HepG2 (cell line): Measurements from ENCODE around the gene INHBB. TPM values are rescaled to one million over a fixed set of nuclear protein-coding genes. Genes with fewer than 3 reads are reported as not detected.

ENCODE experiments used
- ARNT ChIP-seq: fragments of 450-650 bp; IDR thresholded peaks from 2 replicates; pipeline ENCODE4 v1.6.1; 2017
- CCDC6 ChIP-seq: sonication (generic); formaldehyde crosslinking; IDR thresholded peaks from 2 replicates; pipeline ENCODE4 v1.8.1; 2022; ENCODE audit warnings: mild to moderate bottlenecking, missing genetic modification reagents, moderate library complexity
- FOXA1 ChIP-seq, 2 experiments: fragments of 450-650 bp in 1 of 2; sonication (generic) in 1 of 2; formaldehyde crosslinking in 1 of 2; IDR thresholded peaks; 2 replicates each; pipeline versions ENCODE4 v1.4.0 to v1.6.1; 2016 to 2020; ENCODE audit warnings: missing genetic modification reagents in 1 of 2
- FOXC1 ChIP-seq: sonication (generic); formaldehyde crosslinking; IDR thresholded peaks from 2 replicates; pipeline ENCODE4 v1.8.0; 2022; ENCODE audit warnings: mild to moderate bottlenecking, missing genetic modification reagents, borderline replicate concordance
- JDP2 ChIP-seq: sonication (generic); formaldehyde crosslinking; IDR thresholded peaks from 2 replicates; pipeline ENCODE4 v1.8.1; 2022; ENCODE audit warnings: missing genetic modification reagents, borderline replicate concordance
- MAZ ChIP-seq, 2 experiments: sonication (generic) in 1 of 2; formaldehyde crosslinking in 1 of 2; IDR thresholded peaks; 2 replicates each; pipeline versions ENCODE4 v1.5.0 to v1.6.1; 2012 to 2020; ENCODE audit warnings: low read depth in 2 of 2, mild to moderate bottlenecking in 2 of 2, borderline replicate concordance in 1 of 2, improper control_type of control experiment in 1 of 2, low read length in 1 of 2, missing genetic modification reagents in 1 of 2, moderate library complexity in 1 of 2
- MNT ChIP-seq: fragments of 450-650 bp; IDR thresholded peaks from 2 replicates; pipeline ENCODE4 v1.6.1; 2016
- MTF2 ChIP-seq: sonication (generic); formaldehyde crosslinking; IDR thresholded peaks from 2 replicates; pipeline ENCODE4 v1.5.0; 2020; ENCODE audit warnings: missing genetic modification reagents, borderline replicate concordance
- PRMT3 ChIP-seq: sonication (generic); formaldehyde crosslinking; IDR thresholded peaks from 2 replicates; pipeline ENCODE4 v1.8.1; 2022; ENCODE audit warnings: low read depth, mild to moderate bottlenecking, moderate library complexity, missing genetic modification reagents, borderline replicate concordance
- RARG ChIP-seq: sonication (generic); formaldehyde crosslinking; IDR thresholded peaks from 2 replicates; pipeline ENCODE4 v1.4.0; 2020; ENCODE audit warnings: low read depth, mild to moderate bottlenecking, missing genetic modification reagents
- SOX13 ChIP-seq, 3 experiments: fragments of 450-650 bp in 1 of 3; sonication (generic) in 1 of 3; formaldehyde crosslinking in 1 of 3; IDR thresholded peaks in 2 of 3; conservative IDR thresholded peaks in 1 of 3; 2 replicates each; pipeline versions ENCODE4 v1.5.0 to v1.6.1; 2016 to 2020; ENCODE audit warnings: antibody characterized with exemption in 1 of 3, mild to moderate bottlenecking in 1 of 3, missing compliant biosample characterization in 1 of 3, missing genetic modification reagents in 1 of 3, moderate library complexity in 1 of 3
- SRY ChIP-seq: sonication (generic); formaldehyde crosslinking; IDR thresholded peaks from 2 replicates; pipeline ENCODE4 v1.8.0; 2022; ENCODE audit warnings: mild to moderate bottlenecking, missing genetic modification reagents
- SSRP1 ChIP-seq: IDR thresholded peaks from 2 replicates; pipeline ENCODE4 v1.6.1; 2016; ENCODE audit warnings: control low read depth
- ZBTB3 ChIP-seq: sonication (generic); formaldehyde crosslinking; IDR thresholded peaks from 2 replicates; pipeline ENCODE4 v1.4.0; 2020; ENCODE audit warnings: low read depth, mild to moderate bottlenecking, moderate library complexity, missing genetic modification reagents, borderline replicate concordance
- ZBTB38 ChIP-seq: sonication (generic); formaldehyde crosslinking; IDR thresholded peaks from 2 replicates; pipeline ENCODE4 v1.5.1; 2020; ENCODE audit warnings: mild to moderate bottlenecking, missing genetic modification reagents
- ZHX2 ChIP-seq, 2 experiments: sonication (generic) in 1 of 2; formaldehyde crosslinking in 1 of 2; IDR thresholded peaks; 2 replicates each; pipeline versions ENCODE4 v1.6.1 to v1.9.0; 2014 to 2022; ENCODE audit warnings: antibody characterized with exemption in 1 of 2, borderline replicate concordance in 1 of 2, inconsistent platforms in 1 of 2, low read depth in 1 of 2, missing genetic modification reagents in 1 of 2
- ZNF138 ChIP-seq: sonication (generic); formaldehyde crosslinking; IDR thresholded peaks from 2 replicates; pipeline ENCODE4 v1.5.0; 2020; ENCODE audit warnings: mild to moderate bottlenecking, low read depth, missing genetic modification reagents
- ZNF17 ChIP-seq: sonication (generic); formaldehyde crosslinking; IDR thresholded peaks from 2 replicates; pipeline ENCODE4 v1.5.0; 2020; ENCODE audit warnings: mild to moderate bottlenecking, missing genetic modification reagents
- ZNF441 ChIP-seq: sonication (generic); formaldehyde crosslinking; IDR thresholded peaks from 2 replicates; pipeline ENCODE4 v1.7.0; 2021; ENCODE audit warnings: missing genetic modification reagents, borderline replicate concordance
- ZNF616 ChIP-seq: sonication (generic); formaldehyde crosslinking; IDR thresholded peaks from 2 replicates; pipeline ENCODE4 v1.5.0; 2020; ENCODE audit warnings: low read depth, mild to moderate bottlenecking, missing genetic modification reagents
- ZNF703 ChIP-seq: sonication (generic); formaldehyde crosslinking; IDR thresholded peaks from 2 replicates; pipeline ENCODE4 v1.5.1; 2020; ENCODE audit warnings: missing genetic modification reagents, mild to moderate bottlenecking, moderate library complexity, borderline replicate concordance
- polyA plus RNA-seq, 8 experiments: library from polyadenylated mRNA; depleted of rRNA in 3 of 8; stranded (reverse) in 7 of 8; unstranded in 1 of 8; fragments of >200 nt; fragmentation: Illumina TruSeq in 4 of 8; extraction: Trizol in 4 of 8; gene quantifications; 2 replicates each; pipeline versions ENCODE4 v1.2.1 to v1.2.3, GENCODE V29; 2011 to 2016; ENCODE audit warnings: low read depth in 4 of 8, missing spikeins in 1 of 8, mixed read lengths in 1 of 8; ENCODE audit not compliant: insufficient read depth in 1 of 8
- total RNA-seq, 5 experiments: library from RNA; depleted of rRNA; stranded (reverse); fragments of >200 nt; fragmentation: Illumina TruSeq; extraction: Trizol; gene quantifications; 2 replicates each; pipeline ENCODE4 v1.2.3, GENCODE V29; 2016; ENCODE audit warnings: low read depth in 1 of 5

Gene INHBB
- total and polyA plus RNA-seq, 2 of the 13 experiments (the other 11 are each of a cell fraction or from before 2014, with no cell fraction given) = 0.20 to 1.7 TPM

- TF ChIP-seq ZHX2 (IDR thresholded peaks at IDR 0.05; ENCODE audit: low read depth) (no peak), ZHX2 (CRISPR knock-in tag; IDR thresholded peaks at IDR 0.05; ENCODE audit: borderline replicate concordance) (no peak), JDP2 (CRISPR knock-in tag) (no peak), ARNT (no peak), ZNF616 (CRISPR knock-in tag) (no peak), RARG (CRISPR knock-in tag) (no peak), ZBTB38 (CRISPR knock-in tag) (no peak), ZNF441 (no peak), ZNF138 (no peak), FOXA1 (IDR thresholded peaks at IDR 0.05) (no peak), FOXA1 (CRISPR knock-in tag; IDR thresholded peaks at IDR 0.05) (0 out of 2 replicates have a peak, but pooled peaks have one; percentile 14), SSRP1 (CRISPR knock-in tag) (no peak), SRY (CRISPR knock-in tag) (no peak), ZNF17 (CRISPR knock-in tag) (no peak), ZBTB3 (CRISPR knock-in tag) (no peak), MNT (no peak), SOX13 (IDR thresholded peaks at IDR 0.05) (no peak), SOX13 (CRISPR knock-in tag; conservative IDR thresholded peaks at IDR 0.05 in 1 of 2, IDR thresholded peaks at IDR 0.05 in 1 of 2) (no peak), MAZ (IDR thresholded peaks at IDR 0.05; ENCODE audit: borderline replicate concordance, low read depth, low read length) (no peak), MAZ (CRISPR knock-in tag; IDR thresholded peaks at IDR 0.05; ENCODE audit: low read depth) (0 out of 2 replicates have a peak, but pooled peaks have one; percentile 36), MTF2 (CRISPR knock-in tag) (peak; percentile 86; the same call in 1 of the 2 replicates), CCDC6 (CRISPR knock-in tag) (0 out of 2 replicates have a peak, but pooled peaks have one; percentile 20), FOXC1 (CRISPR knock-in tag) (no peak), PRMT3 (CRISPR knock-in tag) (no peak), ZNF703 (CRISPR knock-in tag) (no peak)
These were observed 877 bp downstream of the INHBB start (continued) for GRCh38 chr2:120346667-120347358.
